ENCODE measurements around the gene PAK4. TPM values are rescaled to one million over a fixed set of nuclear protein-coding genes. Genes with fewer than 3 reads are reported as not detected.

Gene PAK4
- total and polyA plus RNA-seq, 9 of the 15 experiments (the other 6 are each of a cell fraction or from before 2014, with no cell fraction given): 0.21 to 33.5 (median 5.8) TPM

DNA sequence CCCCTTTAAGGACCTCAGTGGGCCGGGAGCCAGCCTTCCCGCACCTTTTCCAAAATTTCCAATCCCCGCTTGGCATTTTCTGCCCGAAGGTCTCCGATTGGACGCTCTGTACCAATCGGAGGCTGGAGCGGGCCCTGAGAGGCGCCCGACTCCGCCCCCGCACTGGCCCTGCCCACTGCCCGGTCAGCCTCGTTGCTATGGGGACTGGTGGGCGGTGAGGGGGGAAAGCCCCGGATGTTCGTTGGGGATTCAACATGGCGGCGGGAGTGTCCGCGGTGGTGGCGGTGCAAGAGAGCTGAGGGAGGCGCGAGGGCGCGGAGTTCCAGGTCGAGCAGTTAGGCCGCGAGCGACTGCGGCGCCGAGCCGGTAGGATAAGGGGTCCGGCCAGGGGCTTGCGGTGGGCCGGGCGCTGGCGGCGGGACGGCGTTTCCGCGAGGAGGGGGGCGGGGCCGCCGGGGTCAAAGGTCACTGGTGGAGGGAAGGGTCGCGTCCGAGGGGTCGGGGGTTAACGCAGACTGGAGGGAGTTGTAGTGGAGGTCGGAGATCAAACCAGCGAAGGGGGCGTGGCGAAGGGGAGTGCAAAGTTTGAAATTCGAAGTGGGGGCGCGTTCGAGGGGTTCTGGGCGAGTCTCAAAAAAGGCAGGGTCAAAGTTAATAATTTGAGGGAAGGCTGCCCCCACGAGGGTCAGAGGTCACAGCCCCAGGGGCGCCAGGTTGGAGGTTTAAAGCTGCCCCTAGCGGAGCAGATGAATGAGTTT is at the start of gene PAK4 (continued):
- TF ChIP-seq, protein P1, sequence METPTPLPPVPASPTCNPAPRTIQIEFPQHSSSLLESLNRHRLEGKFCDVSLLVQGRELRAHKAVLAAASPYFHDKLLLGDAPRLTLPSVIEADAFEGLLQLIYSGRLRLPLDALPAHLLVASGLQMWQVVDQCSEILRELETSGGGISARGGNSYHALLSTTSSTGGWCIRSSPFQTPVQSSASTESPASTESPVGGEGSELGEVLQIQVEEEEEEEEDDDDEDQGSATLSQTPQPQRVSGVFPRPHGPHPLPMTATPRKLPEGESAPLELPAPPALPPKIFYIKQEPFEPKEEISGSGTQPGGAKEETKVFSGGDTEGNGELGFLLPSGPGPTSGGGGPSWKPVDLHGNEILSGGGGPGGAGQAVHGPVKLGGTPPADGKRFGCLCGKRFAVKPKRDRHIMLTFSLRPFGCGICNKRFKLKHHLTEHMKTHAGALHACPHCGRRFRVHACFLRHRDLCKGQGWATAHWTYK (CRISPR knock-in tag; IDR thresholded peaks at IDR 0.05): peak; percentile 85; the same call in 1 of the 2 replicates
- TF ChIP-seq RCOR1 (IDR thresholded peaks at IDR 0.05; ENCODE audit: borderline replicate concordance in 1 of 2, low read depth in 2 of 2, low read length in 2 of 2): 0 out of 4 replicates have a peak, but pooled peaks of 1 of the 2 experiments have one; percentile 2
- TF ChIP-seq, protein P2, sequence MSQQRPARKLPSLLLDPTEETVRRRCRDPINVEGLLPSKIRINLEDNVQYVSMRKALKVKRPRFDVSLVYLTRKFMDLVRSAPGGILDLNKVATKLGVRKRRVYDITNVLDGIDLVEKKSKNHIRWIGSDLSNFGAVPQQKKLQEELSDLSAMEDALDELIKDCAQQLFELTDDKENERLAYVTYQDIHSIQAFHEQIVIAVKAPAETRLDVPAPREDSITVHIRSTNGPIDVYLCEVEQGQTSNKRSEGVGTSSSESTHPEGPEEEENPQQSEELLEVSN (IDR thresholded peaks at IDR 0.05; ENCODE audit: borderline replicate concordance in 1 of 2, extremely low read depth in 1 of 2, insufficient read depth in 1 of 2, insufficient read length in 1 of 2, low read depth in 1 of 2, low read length in 1 of 2, poor library complexity in 1 of 2, severe bottlenecking in 1 of 2): peak in 1 of 2 experiments; percentile 27
- no peak for TF ChIP-seq ZKSCAN3 (CRISPR knock-in tag; IDR thresholded peaks at IDR 0.05)
- TF ChIP-seq ZNF280A (IDR thresholded peaks at IDR 0.05; ENCODE audit: low read depth, partially characterized antibody): no peak
- TF ChIP-seq ZNF347 (CRISPR knock-in tag; IDR thresholded peaks at IDR 0.05; ENCODE audit: low read depth): no peak
- no peak for TF ChIP-seq CREB1 (IDR thresholded peaks at IDR 0.05)
- TF ChIP-seq CREB1 (CRISPR knock-in tag; IDR thresholded peaks at IDR 0.05): 0 out of 2 replicates have a peak, but pooled peaks have one; percentile 37
- TF ChIP-seq MYBL2 (IDR thresholded peaks at IDR 0.05; ENCODE audit: low read depth): no peak; the same call in 1 of the 2 replicates
- TF ChIP-seq MYBL2 (CRISPR knock-in tag; IDR thresholded peaks at IDR 0.05; ENCODE audit: borderline replicate concordance): no peak
- peak; percentile 97 for TF ChIP-seq NFYB (IDR thresholded peaks at IDR 0.05; ENCODE audit: extremely low read depth, insufficient read length)
- TF ChIP-seq CEBPG (CRISPR knock-in tag; IDR thresholded peaks at IDR 0.05): no peak
- TF ChIP-seq CEBPG (tag; conservative IDR thresholded peaks at IDR 0.05 in 1 of 2, IDR thresholded peaks at IDR 0.05 in 1 of 2): no peak
- peak; percentile 78 for TF ChIP-seq DIDO1 (tag; IDR thresholded peaks at IDR 0.05; ENCODE audit: low read depth)
- no peak for TF ChIP-seq ATF3 (IDR thresholded peaks at IDR 0.05)
- 0 out of 2 replicates have a peak, but pooled peaks have one; percentile 46 for TF ChIP-seq ATF3 (CRISPR knock-in tag; conservative IDR thresholded peaks at IDR 0.05)
- no peak for TF ChIP-seq ZNF121 (CRISPR knock-in tag; conservative IDR thresholded peaks at IDR 0.05)
- TF ChIP-seq, protein P3, sequence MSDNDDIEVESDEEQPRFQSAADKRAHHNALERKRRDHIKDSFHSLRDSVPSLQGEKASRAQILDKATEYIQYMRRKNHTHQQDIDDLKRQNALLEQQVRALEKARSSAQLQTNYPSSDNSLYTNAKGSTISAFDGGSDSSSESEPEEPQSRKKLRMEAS (CRISPR knock-in tag; IDR thresholded peaks at IDR 0.05): peak; percentile 48; the same call in 1 of the 2 replicates
- peak; percentile 83 for TF ChIP-seq PHF20 (IDR thresholded peaks at IDR 0.05; ENCODE audit: partially characterized antibody)
- TF ChIP-seq C11orf30 (IDR thresholded peaks at IDR 0.05; ENCODE audit: low read depth): peak; percentile 74
- TF ChIP-seq GATAD2A (IDR thresholded peaks at IDR 0.05): peak; percentile 86; the same call in 1 of the 2 replicates
- peak; percentile 92 for TF ChIP-seq TAF1 (IDR thresholded peaks at IDR 0.05; ENCODE audit: control insufficient read depth, extremely low read depth, insufficient read depth, low read length, severe bottlenecking)
